HS-5 (cell line): ENCODE measurements around the gene NTRK2.
A peak's percentile ranks its signal among the peaks of the same experiment; 100 is the strongest.

Source experiments
- DNase-seq: peaks from one replicate; pipeline ENCODE4 v3.0.0-alpha.2; 2012; ENCODE audit warnings: low read depth

NTRK2 gene

DNA sequence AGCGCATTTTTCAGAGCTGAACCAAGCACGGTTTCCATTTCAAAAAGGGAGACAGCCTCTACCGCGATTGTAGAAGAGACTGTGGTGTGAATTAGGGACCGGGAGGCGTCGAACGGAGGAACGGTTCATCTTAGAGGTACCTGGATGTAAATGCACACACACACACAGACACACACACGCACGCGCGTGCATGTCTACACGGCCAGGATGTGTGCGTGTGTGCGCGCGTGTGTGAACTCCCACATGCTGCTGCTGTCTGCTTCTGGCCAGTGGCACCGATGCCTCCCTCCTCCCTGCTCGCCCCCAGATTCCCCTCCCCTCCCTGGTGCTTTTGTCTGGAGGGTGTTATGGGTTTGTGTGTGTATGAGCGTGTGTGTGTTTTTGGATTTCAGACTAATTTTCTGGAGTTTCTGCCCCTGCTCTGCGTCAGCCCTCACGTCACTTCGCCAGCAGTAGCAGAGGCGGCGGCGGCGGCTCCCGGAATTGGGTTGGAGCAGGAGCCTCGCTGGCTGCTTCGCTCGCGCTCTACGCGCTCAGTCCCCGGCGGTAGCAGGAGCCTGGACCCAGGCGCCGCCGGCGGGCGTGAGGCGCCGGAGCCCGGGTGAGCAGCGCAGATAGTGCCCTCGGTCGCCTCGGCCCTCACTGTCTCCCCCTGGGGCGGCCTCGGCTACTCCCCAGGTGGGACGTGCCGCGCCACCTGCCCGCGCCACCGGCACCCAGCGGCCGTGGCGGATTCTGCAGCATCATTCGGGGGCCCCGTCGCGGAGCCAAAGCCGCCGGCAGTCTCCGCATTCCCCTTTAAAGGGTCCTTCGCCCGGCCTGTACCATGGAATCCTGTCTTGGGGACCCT, at the start of gene NTRK2:
NTRK2 (plus strand) TSS at position 442 of the 850 bp plus-strand sequence. CDS start 1,020 bp downstream, outside the sequence.
- no peak for DNase-seq

DNA sequence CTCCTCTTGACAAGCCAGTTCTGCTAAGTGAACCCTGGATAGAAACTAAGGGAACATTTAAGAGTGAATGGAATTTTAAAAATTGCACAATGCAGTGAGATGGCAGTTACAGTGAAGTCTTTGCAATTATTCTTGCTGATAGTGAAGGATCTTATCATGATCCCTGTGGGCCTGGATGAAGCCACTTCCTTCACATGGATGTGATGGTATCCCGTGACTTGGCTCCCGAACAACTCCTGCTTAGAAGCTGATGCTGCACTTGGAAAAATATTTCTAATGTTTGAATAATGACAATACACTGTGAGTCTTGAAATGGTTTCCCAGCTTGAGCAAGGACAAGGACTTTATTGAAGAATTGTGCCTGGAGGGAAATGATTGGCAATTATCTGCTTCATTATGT, 49.2 kb upstream of the NTRK2 start:
- DNase-seq = no peak

DNA sequence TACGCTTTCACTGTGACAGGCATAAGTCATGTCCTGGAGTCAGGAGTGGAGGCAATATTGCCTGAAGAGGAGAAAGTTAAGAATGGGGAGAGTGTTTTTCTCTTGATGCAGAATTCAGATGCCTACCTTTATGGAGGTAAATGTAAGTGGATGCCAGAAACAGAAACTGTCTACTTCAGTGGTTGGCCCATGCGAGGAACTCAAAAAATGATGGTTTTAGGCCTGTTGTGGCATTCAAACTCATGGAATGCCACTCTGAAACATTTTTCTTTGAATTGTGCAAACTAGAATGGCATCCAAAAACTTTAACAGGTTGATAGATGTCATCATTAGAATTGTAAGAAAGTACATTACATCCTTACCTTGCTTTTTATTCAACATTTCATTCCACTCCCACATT, 47.7 kb upstream of the NTRK2 start:
- DNase-seq = no peak

DNA sequence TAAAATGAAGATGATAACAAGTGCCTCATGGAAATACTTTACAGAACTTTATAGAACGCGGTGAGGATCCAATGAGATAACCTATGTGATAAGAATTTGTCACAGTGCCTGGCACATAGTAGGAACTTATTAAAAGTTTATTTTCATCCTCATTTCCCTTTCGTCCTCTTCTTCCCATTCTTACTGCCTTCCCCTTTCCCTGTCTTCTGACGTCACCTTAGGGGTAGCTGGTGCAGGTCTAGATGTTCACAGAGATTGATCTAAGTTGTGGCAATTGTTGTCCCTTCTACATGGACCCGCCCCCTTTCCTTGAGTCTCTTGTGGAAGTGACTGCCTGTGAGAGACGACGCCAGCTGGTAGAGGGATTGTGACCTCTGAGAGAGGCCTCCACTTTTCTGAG, 46.5 kb upstream of the NTRK2 start:
- no peak for DNase-seq

DNA sequence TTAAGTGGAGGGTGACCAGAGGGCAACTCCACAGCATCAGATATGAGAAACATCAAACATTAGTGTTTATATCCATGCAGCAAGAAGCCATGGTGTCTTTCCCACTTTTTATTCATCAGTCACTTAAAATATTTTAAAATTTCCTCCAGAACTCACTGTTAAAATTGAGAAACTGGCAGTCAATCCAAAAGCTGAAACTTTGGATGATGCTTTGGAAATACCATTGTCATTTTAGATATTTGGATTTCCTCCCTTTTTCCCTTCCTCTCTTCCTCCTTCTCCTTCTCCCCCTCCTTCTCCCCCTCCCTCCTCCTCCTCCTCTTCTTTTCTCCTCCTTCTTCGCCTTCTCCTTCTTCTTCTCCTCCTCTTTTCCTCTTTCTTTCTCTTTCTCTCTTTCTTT, 33.1 kb upstream of the NTRK2 start:
- DNase-seq = no peak

DNA sequence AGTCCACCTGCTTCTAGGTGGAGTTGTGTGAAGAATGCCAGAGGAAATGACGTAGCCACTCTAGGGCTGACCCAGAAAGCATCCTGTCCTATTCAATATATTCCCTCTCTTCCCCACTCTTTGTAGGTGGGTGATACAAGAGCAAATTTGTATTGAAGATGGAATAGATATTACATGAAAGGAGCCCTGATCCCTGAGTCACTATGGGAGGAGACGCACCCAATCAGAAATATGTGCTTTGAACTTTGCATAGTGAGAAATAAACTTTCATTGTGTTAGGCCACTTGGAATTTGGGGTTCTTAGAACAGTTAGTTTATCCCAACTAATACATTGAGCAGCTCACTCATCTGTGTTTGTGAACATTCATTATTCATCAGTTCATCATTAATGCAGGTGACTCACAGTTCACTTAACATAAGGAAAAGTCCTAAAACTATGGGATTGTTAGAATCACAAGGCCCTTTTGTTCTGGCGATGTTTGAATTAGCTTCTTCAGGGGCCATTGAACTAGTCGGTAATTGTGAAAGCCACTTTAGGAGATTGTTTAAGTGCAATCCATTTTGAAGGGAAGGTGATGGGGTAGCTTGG, 26.9 kb upstream of the NTRK2 start:
- no peak for DNase-seq

DNA sequence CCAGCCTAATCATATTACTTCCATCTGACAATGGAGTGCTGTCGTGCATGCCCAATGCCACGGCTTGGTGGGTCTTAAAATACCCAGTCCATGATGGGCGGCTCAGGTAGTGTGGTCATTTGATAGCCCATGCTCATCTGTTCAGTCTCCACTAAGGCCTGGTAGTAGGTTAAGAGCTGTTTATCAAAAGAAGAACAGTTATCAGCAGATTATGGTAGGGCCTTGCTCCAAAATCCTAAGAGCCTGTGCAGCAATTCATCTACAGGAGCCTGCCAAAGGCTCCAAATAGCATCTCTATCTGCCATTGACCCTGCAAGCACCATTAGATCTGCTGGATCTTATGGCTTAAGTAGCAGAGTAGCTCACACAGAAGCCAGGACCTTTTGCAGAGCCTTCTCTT, 21.8 kb upstream of the NTRK2 start:
- no peak for DNase-seq

DNA sequence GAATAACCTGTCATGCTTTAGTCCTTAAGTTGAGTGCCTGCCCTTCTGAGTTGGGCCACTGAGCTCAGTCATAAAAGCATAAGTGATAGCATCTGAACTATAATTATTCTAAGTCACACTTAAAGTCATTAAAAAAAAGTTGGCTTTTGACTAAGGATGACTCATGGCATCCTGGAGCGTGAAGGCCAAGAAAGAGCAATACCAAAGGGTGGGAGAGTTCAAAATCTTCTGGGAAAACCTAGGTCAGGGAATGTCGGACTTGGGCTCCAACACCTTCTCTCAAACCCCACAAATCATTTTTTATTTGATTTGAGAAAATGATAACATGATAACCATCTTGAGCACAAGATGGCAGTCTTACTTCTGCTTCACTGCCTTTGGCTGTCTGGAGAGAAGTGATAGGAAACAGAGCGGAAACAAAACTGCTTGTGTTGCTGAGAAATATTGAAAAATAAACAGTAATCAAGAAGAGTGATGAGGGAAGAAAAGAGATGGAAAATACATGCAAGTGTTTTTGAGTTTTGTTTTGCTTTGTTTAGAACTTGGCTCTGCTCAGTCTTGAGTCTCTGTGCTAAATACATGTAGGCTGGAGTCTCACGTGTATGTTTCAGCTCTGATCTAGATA, 16.9 kb upstream of the NTRK2 start:
- no peak for DNase-seq

DNA sequence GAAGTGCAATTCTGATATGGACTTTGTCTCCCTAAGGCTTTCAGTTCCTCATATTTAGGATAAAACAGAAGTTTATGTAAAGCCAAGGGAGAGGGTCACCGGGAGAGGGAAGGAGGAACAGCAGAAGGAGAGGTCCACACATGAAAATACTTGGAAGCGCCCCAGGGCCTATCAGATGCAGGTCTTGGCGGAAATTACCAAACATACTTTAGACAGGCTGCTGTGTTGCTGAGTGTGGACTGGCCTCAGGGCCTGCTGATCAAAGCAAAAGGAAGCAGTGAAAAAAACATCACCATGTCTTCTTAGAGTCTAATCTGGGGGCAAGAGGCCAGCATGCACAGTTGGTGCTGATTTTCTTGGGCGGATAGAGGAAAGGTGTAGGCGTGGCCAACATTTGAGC, 14.1 kb upstream of the NTRK2 start:
- DNase-seq = no peak

DNA sequence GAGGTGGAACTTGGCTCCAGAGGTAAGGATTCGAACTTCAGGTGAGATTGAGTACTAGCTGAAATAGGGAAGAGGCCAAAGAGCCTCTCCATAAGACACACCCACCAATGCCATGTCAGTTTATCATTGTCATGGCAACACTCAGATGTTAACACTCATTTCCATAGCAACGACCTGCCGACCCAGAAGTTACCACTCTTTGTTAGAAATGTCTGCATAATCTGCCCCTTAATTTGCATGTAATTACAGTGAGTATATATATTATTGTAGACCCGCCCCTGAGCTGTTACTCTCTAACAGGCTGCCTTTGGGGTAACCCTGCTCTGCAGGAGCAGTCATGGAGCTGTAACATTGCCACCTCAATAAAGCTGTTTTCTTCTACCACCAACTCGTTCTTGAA, 10.2 kb upstream of the NTRK2 start:
- no peak for DNase-seq

DNA sequence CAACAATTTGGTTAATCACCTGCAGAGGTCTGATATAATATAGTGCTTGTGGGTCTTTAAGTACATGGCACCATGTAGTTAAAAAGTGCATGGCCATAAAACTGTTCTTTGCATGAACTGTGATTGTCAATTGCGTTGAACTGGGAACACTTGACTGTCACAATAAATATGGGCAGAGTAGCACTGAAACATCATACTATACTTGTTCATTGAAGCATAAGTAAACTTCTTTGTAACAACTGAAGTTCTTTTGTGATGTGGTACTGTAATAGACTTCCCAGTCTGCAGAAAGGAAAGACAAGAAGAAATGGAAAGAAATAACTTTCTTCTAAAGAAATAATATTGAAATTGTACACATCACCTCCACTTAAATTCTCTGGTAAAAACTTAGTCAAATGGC, 9.8 kb upstream of the NTRK2 start:
- no peak for DNase-seq

DNA sequence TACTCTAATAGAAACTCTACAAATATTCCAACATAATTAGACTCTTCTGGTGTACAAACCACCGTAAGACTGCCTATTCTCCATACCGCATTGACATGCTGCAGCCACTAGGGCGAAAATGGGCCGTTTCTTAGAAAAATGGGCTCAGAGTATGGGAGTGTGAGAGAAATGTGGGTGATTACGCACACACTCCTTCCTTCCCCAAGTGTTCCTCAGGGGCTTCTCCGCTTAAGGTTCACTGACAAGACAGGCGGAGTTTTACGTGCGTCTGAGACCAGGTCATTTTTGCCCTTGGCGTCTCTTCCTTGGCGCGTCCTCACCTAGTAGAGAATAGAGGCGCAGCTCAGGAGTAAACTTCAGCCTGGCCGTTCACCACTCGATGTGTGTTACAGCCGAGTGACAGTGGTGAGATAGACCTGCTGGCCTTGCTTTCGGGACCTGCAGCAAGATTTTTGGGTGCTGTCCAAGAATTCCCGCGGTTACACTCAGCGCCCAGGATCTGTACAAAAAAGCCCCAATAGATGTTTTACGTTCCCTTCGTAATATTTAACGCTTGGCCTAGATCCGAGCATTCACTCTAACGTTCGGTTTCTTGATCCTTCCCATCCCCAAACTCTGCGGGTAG, 1.8 kb upstream of the NTRK2 start:
- peak; percentile 11 for DNase-seq

DNA sequence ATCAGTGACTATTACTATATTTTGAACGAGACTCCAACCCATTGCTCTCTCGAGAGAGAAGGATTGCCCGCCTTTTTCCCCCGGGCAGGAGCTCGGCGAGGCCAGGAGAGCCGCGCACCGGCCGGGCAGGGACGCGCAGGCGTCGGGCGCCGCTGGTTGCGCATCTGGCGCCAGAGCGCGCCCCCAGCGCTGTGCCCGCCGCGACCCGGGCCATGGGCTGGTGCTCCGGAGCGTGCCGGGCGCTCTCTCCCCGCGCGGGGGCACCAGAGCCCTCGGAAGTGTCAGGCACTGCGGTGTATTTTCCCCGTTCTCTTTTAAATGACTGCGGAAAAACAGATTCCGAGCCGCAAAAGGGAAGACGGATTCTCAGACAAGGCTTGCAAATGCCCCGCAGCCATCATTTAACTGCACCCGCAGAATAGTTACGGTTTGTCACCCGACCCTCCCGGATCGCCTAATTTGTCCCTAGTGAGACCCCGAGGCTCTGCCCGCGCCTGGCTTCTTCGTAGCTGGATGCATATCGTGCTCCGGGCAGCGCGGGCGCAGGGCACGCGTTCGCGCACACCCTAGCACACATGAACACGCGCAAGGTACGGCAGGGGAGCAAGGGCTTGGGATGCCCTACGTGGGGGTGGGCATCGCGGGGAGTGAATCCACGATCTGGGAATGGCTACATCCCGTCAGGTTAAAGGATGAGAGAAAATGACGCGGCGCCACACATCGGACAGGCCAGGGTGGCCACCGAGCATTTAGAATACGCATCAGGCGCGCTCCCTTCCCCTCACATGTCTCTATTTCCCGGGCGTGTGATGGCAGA, 1.1 kb upstream of the NTRK2 start:
- peak; percentile 31 for DNase-seq

DNA sequence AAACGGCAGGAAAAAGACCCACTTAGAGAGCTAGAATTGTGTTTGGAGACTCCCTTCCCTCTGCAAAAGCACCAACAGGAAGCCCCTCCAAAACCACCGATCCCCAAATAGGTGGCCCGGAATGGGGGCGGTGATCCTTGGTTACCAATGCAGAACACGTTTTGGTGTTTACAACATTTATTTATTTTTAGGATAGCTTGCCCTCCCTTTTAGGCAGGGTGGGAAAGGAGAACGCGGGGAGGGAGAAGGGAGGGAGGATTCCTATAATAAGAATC, 579 bp upstream of the NTRK2 start:
- DNase-seq = no peak

DNA sequence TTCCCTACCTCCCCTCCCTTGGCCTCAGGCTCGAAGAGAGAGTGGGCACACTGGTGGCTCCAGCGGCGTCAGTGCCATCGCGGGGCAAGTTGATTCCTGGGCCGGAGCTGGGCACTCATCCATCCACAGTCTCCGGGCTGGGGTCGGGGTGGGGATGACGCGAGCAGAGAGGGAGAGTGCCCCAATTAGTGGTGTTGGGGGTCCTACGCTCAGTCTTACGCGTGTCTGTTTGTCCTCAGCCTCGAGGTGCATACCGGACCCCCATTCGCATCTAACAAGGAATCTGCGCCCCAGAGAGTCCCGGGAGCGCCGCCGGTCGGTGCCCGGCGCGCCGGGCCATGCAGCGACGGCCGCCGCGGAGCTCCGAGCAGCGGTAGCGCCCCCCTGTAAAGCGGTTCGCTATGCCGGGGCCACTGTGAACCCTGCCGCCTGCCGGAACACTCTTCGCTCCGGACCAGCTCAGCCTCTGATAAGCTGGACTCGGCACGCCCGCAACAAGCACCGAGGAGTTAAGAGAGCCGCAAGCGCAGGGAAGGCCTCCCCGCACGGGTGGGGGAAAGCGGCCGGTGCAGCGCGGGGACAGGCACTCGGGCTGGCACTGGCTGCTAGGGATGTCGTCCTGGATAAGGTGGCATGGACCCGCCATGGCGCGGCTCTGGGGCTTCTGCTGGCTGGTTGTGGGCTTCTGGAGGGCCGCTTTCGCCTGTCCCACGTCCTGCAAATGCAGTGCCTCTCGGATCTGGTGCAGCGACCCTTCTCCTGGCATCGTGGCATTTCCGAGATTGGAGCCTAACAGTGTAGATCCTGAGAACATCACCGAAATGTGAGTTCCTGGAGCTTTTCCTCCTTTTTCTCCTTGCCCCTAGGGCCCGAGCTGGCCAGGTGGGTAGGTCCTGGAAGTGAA, 861 bp downstream of the NTRK2 start:
- DNase-seq = no peak

DNA sequence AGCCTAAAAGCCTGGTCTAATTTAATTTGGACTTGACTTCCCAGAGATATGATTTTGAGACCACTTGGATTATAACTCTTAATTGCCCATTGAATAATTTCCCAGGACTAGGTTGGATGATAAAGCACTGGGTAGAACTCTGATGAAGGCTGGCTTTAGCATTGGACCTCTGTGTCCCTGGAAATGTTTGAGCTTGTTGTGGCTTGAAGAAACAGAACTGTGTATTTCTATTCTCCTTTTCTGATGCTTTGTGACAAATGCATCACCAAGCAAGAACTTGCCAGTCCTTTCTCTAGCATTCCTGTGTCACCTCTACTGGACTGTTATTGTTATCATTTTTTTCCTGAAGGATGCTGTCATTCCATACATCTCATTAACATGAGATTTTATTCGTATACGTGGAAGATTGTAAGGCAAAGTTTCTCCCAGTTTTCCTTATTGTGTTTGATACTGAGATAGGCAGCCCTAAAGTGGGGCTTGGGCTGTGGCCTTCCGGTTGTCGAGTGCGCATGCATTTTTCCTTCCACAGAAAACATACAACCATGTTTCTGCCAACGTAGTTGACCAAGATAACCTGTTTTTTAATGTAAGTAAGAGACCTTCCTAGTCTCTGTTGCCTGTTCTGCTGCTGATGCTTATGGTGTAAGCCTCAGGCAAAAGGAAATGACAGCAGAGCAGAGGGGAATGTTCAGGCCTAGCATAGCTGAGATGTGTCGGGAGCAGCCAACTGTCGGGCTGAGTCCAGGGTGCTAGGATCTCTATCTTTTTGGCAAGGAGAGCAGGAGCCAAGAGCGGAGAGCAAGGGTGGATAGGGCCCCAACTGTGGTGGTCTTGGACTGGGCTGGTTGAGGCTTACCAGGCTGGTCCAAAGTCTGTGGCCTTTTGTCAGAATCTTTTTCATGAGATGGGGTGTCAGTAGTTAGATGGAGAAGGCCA, 2.3 kb downstream of the NTRK2 start:
- DNase-seq = no peak

DNA sequence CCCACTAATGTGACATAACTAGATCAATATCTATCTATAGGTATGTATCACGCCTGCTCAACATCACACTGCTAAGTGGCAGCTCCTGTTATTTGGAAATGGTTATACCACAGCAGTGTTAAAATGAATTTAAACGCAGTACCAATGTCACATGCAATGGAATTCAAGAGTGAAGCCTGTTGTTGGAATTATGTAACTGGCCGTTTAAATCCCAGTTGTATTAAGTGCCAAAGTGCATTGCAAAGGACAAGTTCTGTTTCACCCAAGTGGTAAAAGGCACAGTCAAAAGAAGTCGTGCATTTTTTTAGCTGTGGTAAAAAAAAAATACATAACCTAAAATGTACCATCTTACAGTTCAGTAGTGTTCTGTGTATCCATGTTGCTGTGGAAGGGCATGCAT, 4.3 kb downstream of the NTRK2 start:
- DNase-seq = no peak

DNA sequence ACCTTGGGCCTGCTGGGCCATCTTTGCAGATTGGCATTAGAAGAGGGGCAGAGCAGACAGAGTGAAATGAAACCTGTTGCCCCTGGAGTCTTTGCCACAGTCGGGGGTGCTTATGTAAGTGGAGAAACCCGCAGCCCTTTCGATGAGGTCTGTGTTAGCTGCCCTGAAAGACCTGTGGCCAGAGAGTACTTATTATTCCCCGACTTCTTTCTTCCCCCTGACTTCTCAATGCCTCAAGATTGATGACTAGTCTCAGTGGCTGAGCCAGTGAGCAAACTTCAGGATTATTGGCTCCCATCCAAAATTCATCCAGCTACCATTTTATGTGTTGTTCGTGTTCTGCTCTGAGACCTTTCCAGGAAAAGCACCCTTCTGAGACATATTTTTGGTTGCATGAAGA, 7.6 kb downstream of the NTRK2 start:
- DNase-seq = no peak

DNA sequence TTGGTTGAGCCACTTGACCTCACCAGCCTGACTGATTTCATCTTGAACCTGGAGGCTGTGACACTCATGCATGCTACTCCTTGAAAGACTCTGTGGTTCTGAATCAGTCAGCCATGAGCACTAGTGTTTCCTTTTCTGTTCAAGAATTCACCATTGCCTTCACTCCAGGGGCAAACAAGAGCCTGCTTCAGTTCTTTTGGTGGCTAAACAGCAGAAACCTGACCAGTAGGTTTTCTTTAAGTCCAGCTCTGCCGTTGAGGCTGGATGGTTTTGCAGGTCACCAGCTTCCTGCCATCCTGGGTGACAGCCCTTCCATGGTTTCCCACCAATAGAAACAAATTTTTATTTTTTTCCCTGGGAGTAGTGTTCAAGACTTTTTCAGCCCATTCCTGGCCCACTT, 10.0 kb downstream of the NTRK2 start:
- DNase-seq = no peak
